Metanephros (tissue), 2 donors: ENCODE results near the gene STIMATE. TPM values are rescaled to one million over a fixed set of nuclear protein-coding genes. Genes with fewer than 3 reads are reported as not detected.

Experiments used
- small RNA-seq: library from RNA; depleted of rRNA; stranded (forward); fragments of <200 nt; gene quantifications from one replicate; pipeline ENCODE3, GENCODE V24; 2014; ENCODE audit warnings: low replicate concordance
- total RNA-seq: library from RNA; depleted of rRNA; stranded (reverse); fragments of >200 nt; gene quantifications from one replicate; pipeline ENCODE4 v1.2.3, GENCODE V29; 2014

The STIMATE gene
- total RNA-seq = 20.0 TPM

DNA sequence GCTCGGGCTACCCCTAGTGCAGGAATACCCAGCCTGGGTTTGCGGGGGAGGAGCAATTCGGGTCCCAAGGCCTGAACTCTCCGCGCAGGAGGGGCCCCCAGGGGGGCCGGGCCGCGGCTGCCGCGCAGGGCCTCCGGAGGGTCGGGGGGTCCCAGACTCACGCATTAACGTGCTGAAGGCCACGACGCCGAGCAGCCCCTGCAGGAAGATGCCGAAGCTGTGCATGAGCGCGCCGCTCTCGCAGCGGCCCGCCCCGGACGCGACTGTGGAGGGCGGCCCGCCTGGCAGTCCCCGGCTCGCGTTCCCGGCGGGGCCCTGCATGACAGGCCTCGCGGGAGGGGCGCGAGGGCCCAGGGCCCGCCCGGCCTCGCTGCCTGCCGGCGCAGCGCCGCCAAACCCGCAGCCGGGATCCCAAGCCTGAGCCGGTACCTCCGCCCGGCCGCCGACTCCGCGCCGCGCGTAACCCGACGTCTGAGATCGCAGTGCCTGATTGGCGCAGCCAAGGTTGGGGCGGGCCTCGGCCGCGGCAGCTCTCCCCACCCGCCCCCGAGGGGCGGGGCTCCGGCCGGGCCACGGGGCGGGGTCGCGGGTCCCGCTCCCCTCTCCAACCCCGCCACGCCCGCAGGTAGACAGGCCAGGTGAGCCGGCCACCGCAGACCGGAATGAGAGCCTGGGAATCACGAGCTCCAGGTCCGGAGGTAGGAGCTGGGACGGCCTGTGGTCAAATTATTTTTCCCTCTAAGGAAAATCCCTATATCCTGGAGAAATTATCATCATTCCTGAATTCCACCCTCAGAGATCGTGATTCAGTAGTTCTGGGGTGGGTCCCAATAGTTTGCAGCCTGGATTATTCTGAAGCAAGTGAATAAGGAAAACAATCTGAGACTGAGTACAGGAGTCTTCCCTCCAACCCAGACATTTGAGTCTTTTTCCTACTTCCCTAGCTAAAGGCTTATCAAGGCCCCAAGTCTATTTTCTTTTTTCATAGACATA, at the start of gene STIMATE:
Gene STIMATE (minus strand): TSS at position 419 of the 993 bp plus-strand sequence. CDS start 98 bp downstream, at position 321.

DNA sequence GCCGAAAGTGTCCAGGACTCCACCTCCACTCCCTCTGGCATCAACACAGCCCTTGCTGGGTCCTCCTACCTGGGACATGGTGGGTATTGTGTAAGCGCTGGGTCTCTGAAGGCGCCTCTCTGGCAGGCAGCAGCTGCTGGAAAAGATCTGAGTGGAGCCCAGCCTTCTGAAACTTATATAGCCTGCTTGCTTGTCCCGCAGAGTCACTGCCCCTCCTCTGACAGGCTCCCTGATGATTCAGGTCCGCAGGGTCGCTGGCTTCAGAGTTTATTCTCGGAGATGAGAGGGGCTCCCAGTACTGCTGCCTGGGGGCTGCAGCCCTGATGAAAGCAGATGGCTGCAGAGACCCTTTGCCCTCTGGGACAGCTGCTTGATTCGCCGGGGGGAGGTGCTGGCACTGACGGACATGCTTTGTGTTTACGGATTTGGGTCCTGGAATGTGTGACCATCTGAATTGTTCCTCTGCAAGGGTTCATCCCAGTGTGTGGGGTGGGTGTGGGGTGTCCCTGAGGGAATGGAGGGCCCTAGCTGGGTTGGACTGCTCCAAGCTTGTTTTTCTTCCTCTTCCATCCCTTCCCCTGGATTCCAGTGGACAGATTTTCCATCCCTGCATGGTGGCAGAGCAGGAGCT, 62.4 kb downstream of the STIMATE start, which contains the start of gene MUSTN1:
Gene MUSTN1 (minus strand): TSS at position 149 of the 631 bp plus-strand sequence. CDS start 71 bp downstream, at position 78.

DNA sequence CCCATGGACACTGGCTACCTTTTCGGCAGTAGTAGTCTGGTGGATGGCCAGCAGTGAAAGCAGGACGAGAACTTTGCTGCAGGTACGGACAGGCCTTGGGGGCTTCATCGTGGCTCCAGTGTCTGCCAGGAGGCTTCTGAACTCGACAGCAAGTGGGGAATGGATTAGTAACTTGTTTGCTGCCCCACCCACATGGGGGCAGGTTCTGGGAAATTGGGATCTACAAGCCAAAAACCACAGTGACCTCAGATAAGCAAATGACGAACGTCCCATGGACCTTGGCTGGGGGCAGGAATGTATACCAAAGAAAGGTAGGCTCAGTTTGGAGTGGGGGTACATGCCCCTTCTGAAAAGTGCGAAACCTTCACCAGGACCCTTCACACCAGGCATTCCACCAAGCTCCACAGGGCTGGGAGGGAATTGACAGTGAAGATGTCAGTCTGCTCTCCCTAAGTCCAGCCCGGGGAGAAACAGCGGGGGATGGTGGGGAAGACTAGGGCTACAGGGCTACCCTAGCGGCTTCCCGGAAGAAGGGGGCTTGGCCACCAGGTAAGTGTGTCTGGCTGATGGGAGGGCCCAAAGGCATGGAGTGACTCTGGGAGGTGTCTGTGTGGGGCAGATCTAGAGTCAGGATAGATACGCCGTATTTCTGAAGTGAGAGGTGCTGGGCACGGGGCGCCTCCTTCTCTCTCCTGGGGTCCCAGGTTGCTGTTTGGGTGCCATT, 66.7 kb downstream of the STIMATE start, which contains the start of gene ITIH4:
Gene ITIH4 (minus strand): TSS at position 138 of the 724 bp plus-strand sequence. CDS start 30 bp downstream, at position 108.

DNA sequence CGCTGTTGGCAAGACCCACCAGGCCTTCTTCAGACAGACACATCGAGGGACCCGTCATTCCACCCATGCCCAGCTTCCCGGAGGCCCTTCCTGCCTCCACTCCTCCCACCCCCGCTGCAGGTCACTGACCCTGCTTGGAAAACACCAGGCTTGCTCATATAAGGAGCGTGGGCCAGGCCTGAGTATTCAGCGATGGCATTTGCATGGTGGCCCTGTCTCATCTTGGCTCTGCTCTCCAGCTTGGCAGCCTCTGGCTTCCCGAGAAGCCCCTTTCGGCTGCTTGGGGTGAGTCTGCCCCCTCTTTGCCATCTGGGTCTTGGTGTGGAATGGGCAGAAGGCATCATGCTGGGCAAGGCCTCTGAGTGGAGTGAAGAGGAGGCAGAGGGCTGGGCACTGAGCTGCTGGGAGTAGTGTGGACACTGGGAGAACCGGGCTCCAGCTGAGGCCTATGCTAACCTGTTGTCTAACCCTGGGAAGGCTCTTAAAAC, 102.7 kb downstream of the STIMATE start, which contains the start of gene ITIH3:
Gene ITIH3 (plus strand): TSS at position 185 of the 488 bp plus-strand sequence. CDS start 8 bp downstream, at position 193.

Small RNA genes within 50 kb of the gene (small RNA-seq; reads per million reads assigned to genes)
- gene MIR8064 = not detected
- not detected for gene MUSTN1

Other genes with a start within 250 kb of the STIMATE start
- 72.1 TPM for gene PBRM1, start 211.6 kb downstream of the STIMATE start, total RNA-seq
- 55.5 TPM for gene GNL3, start 211.5 kb downstream of the STIMATE start, total RNA-seq
- gene GLT8D1, start 191.8 kb downstream of the STIMATE start, total RNA-seq = 85.2 TPM
- gene SPCS1, start 191.4 kb downstream of the STIMATE start, total RNA-seq = 57.9 TPM
- gene NEK4, start 126.6 kb downstream of the STIMATE start, total RNA-seq = 34.4 TPM
- 0.41 TPM for gene ITIH1, start 119.9 kb downstream of the STIMATE start, total RNA-seq
- gene ITIH3, start 102.8 kb downstream of the STIMATE start, total RNA-seq = 8.6 TPM
- 10.7 TPM for gene ITIH4, start 66.9 kb downstream of the STIMATE start, total RNA-seq
- 11.9 TPM for gene MUSTN1, start 62.5 kb downstream of the STIMATE start, total RNA-seq
- gene SFMBT1, start 148.5 kb upstream of the STIMATE start, total RNA-seq = 13.0 TPM
- gene RFT1, start 232.9 kb upstream of the STIMATE start, total RNA-seq = 14.8 TPM